ENCODE results near the gene APOF. TPM values are rescaled to one million over a fixed set of nuclear protein-coding genes. Genes with fewer than 3 reads are reported as not detected.

APOF gene
- total and polyA plus RNA-seq, 10 of the 15 experiments (the other 5 are each of a cell fraction or from before 2014, with no cell fraction given), result 0.04 to 0.19 (median 0.11) TPM; not detected in 5

GRCh38 chr12:56359851-56360767, 2.5 kb downstream of the APOF start, which contains the start of gene STAT2 (continued):
- TF ChIP-seq TCF3 (IDR thresholded peaks at IDR 0.05; ENCODE audit: borderline replicate concordance, insufficient read depth, low read depth, low read length), result 0 out of 2 replicates have a peak, but pooled peaks have one; percentile 28
- TF ChIP-seq MTA3 (IDR thresholded peaks at IDR 0.05; ENCODE audit: borderline replicate concordance, low read length), result no peak; the same call in 1 of the 2 replicates
- TF ChIP-seq ETV6 (conservative IDR thresholded peaks at IDR 0.05 in 1 of 2, IDR thresholded peaks at IDR 0.05 in 1 of 2; ENCODE audit: borderline replicate concordance in 1 of 2, low read depth in 1 of 2), result peak in 1 of 2 experiments; percentile 50; a peak in 1 of 4 replicates
- TF ChIP-seq IKZF1 (conservative IDR thresholded peaks at IDR 0.05), result peak; percentile 98
- peak; percentile 71 for TF ChIP-seq CREB1 (IDR thresholded peaks at IDR 0.05; ENCODE audit: low read depth)
- no peak for TF ChIP-seq ATF3 (IDR thresholded peaks at IDR 0.05; ENCODE audit: borderline replicate concordance, extremely low read depth, low read depth, low read length)
- no peak for TF ChIP-seq SIX5 (IDR thresholded peaks at IDR 0.05; ENCODE audit: low read depth, low read length, severe bottlenecking)
- no peak for TF ChIP-seq ATF2 (IDR thresholded peaks at IDR 0.05; ENCODE audit: low read length)
- peak; percentile 80 for TF ChIP-seq POLR2AphosphoS2 (IDR thresholded peaks at IDR 0.05; ENCODE audit: low read depth, low read length)
